Vagina (tissue), 2 donors: ENCODE measurements around the gene OXSR1.

Source experiments
- CTCF ChIP-seq, 3 experiments: fragments of 450-650 bp in 2 of 3; fragments of 200-600 bp in 1 of 3; sonication (generic) in 1 of 3; IDR thresholded peaks; one replicate each; pipeline ENCODE4 v1.5.1; 2017 to 2019; ENCODE audit warnings: antibody characterized with exemption in 3 of 3, mild to moderate bottlenecking in 2 of 3, moderate library complexity in 2 of 3
- POLR2A ChIP-seq, 2 donors: fragments of 450-650 bp; IDR thresholded peaks; one replicate each; pipeline ENCODE4 v1.6.1; 2017; ENCODE audit warnings: antibody characterized with exemption in 2 of 2, mild to moderate bottlenecking in 2 of 2, moderate library complexity in 2 of 2

GRCh38 chr3:38122712-38123290 is 42.5 kb upstream of the OXSR1 start:
- TF ChIP-seq CTCF (IDR thresholded peaks at IDR 0.05) (no peak), POLR2A (IDR thresholded peaks at IDR 0.05) (no peak)
